ENCODE results near the gene SLC46A1.
A peak's percentile ranks its signal among the peaks of the same experiment; 100 is the strongest.

The SLC46A1 gene

DNA sequence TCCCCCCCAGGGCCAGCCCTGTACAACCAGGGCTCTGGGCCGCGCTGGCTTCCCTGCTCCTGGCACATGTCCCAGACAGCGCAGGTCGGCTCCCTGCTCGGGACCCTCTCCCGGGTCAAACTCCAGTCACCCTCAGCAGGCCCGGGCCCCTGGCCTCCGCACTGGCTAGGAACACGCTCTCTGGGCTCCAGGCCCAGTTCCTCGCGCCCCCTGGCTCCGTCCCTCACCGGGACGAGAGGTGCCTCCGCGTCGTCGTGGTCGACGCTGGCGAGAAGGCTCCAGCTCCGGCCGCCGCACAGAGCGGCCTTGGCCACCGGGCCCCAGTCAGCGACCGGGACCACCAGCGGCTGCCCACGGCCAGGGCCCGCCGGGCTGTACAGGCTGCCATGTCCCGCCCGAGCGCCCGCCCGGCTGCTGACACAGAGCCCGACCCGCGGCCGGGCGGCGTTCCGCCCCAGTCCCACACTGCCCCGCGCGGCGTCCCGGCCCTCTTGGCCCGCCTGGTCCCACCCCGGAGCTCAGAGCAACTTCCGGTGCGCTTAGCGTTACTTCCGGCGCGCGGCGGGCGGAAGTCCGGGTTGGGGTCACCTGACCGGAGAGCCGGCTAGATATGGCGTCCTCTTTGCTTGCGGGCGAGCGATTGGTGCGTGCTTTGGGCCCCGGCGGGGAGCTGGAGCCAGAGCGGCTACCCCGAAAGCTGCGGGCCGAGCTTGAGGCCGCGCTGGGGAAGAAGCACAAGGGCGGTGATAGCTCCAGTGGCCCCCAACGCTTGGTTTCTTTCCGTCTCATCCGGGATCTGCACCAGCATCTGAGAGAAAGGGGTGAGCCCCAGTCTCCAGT lies 48.7 kb downstream of the SLC46A1 start, which contains the start of gene POLDIP2:
Gene POLDIP2 (minus strand): TSS at position 467 of the 840 bp plus-strand sequence. CDS start 79 bp downstream, at position 388.
- DNase-seq (ENCODE audit: low read depth in 2 of 2): peak; percentile 90 to 93

DNA sequence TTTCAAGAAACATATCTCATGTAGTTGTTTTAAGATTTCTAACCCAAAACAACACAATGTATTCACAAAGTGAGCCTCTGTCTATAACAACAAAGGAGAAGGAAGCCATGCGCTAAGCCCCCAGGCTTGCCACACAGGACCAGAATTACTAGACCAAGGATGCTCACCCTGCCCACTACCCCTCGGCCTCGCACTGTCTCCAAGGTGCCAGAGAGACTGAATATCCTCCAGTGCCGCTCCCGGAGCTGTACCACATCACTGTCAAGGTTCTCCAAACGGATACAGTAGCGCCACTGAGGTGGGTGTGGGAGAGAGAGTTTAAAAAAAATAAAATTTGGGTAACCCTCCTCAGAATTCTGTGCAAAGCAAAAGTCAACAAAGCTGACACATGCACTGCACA lies 55.7 kb downstream of the SLC46A1 start:
- DNase-seq (ENCODE audit: low read depth in 2 of 2): no peak

DNA sequence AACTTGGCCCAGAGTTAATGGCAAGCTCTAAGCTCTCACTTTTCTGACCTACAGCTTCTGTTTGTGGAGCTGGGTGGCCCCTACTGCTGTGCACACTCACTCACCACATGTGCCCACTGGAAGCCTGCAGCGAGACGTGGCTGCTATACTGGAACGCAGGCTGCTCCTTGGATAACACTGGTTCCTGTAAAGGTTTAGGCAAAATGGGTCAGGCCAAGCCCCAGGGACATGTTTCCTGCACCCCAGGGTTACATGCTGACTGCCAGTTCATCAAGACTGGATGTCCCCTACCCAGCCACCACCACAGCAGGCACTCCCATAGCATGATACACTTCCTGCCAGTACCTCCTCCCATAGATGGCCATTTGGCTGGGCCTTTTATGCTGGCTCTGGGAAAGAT lies 57.0 kb downstream of the SLC46A1 start:
- DNase-seq (ENCODE audit: low read depth in 2 of 2): no peak

DNA sequence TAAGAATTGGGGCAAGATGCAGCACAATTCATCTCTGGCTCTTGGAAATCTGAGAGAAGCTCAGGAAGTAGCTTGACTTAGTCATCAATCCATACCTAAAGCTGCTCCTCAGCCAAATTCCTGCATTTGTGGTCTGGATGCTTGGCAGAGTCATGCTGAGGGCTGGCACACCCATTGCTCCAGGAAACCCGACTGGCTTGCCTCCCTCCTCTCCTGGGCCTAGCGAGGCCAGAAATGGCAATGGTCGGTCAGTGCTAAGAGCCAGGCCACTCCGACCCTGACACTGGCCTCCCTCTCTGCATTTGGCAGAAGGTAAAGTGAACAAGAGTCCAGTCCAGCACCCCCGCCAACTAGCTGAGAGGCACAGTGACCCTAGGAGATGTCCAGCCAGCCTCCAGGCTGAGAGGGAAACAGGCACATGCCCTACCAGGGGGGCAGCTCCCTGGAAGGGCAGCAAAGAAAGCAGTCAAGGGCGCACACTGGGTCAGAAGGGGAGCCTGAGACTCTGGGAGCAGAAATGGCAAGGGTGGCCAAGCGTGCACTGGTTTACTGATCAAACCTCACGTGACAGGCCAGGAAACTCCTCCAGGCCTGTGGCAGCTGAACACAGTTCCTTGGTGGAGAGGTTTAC lies 58.6 kb downstream of the SLC46A1 start:
- DNase-seq (ENCODE audit: low read depth in 2 of 2): no peak

DNA sequence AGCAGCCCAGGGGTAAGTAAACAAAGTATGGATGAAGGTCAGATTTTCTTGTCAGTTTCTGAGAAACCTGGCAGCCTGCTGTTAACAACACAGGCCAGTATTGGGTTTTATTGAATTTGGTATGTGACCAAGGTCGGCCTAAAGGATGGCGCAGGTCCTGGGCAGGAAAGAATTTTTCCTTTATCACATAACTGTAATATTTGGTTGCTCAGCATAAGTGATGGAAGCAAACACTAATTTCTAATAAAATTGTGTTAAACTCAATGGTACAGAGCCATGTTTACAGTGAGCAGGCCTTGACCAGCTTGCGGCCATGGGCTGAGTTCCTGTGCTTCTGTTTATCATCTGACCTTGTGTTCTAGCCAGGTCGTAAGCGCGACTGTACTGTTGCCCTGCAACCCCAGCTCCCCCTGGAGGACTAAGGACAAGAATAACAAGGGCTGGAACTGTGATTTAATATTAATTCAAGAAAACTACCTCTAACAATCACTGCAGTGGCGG lies 59.2 kb downstream of the SLC46A1 start:
- no peak for DNase-seq (ENCODE audit: low read depth in 2 of 2)

DNA sequence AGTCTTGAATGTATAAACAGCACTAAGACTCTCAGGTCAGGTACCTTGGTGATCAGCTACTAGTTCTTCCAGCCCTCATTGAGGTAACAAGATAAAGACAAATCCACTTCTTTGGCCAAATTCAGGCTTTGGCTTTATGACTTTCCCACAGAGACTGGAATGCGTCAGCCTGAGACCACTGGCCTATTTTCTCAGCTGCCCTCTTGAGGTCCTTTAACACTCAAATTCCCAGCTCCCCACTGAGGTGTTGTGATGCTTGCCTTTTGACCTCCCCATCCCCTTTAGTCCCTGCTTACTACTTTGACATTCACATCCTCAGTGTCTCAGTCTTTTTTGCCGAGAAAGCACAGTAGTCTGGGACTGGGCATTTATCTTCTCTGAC lies 59.8 kb downstream of the SLC46A1 start:
- no peak for DNase-seq (ENCODE audit: low read depth in 2 of 2)

DNA sequence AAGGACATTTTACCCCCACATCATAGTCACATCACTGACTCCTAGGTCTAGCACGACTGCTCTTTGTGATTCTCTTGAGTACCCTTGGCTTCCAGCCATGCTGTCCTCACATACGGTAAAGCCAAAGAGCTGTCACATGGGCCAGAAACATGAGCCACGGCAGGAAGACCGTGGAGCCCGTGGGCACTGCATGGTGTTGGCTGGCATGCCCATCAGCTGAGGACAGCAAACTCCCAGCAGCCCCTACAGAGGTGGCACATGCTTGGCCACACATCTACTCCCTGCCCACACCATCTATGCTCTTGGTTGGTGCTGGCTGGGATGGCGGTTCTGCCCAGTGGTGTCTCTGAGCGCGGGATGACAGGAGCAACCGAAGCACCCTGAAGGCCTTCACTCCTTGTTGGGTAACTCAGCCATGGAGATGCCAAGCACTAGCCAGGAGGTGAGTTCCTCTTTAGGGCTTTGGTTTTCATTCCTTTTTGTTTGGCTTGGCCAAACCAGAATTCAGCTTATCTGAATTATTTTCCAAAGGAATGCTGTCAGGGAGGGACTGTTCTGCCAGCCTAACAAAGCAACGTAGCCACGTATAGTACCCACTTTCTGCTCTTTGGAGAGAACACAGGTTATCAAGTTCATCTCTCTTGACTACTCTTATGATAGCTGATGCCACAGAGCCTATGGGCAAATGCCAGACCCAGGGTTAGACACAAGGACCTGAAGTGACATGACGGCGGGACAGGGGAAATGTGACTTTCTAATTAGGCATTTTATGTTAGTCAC lies 60.4 kb downstream of the SLC46A1 start:
- DNase-seq (ENCODE audit: low read depth in 2 of 2): no peak

Data from stimulated activated CD8-positive, alpha-beta memory T cell treated with anti-CD3 and anti-CD28 coated beads, Interleukin-7, amount 100 ng/mL, for 1 hour (primary cell).